K562 (cell line): Measurements from ENCODE around the gene SFXN5. TPM values are rescaled to one million over a fixed set of nuclear protein-coding genes. Genes with fewer than 3 reads are reported as not detected.

ENCODE experiments used
- E2F1 ChIP-seq: sonication (generic); formaldehyde crosslinking; IDR thresholded peaks from 2 replicates; pipeline ENCODE4 v1.8.1; 2023; ENCODE audit warnings: mild to moderate bottlenecking, missing genetic modification reagents, moderate library complexity
- GATAD2B ChIP-seq: fragments of 450-650 bp; IDR thresholded peaks from 2 replicates; pipeline ENCODE4 v1.6.1; 2017; ENCODE audit warnings: mild to moderate bottlenecking, borderline replicate concordance
- IRF9 ChIP-seq: fragments of 450-650 bp; IDR thresholded peaks from 2 replicates; pipeline ENCODE4 v1.6.1; 2016; ENCODE audit warnings: missing biosample characterization, missing genetic modification characterization
- MAFK ChIP-seq: IDR thresholded peaks from 2 replicates; pipeline ENCODE4 v1.6.1; 2011; ENCODE audit warnings: low read length, improper control_type of control experiment
- NELFE ChIP-seq: IDR thresholded peaks from 2 replicates; pipeline ENCODE4 v1.6.1; 2011; ENCODE audit warnings: mild to moderate bottlenecking; ENCODE audit not compliant: insufficient read depth, insufficient read length
- NONO ChIP-seq, 2 experiments: fragments of 200-400 bp in 1 of 2; fragments of 450-650 bp in 1 of 2; formaldehyde crosslinking in 1 of 2; IDR thresholded peaks; 2 replicates each; pipeline ENCODE4 v1.6.1; 2017; ENCODE audit warnings: low read depth in 2 of 2, mild to moderate bottlenecking in 2 of 2, moderate library complexity in 2 of 2, low read length in 1 of 2
- TSHZ1 ChIP-seq: fragments of 250-450 bp; sonication (Bioruptor Pico); IDR thresholded peaks from 2 replicates; pipeline ENCODE4 v1.4.0; 2020; ENCODE audit warnings: mild to moderate bottlenecking, moderate library complexity
- ZBTB11 ChIP-seq, 3 experiments: fragments of 200-800 bp in 1 of 3; fragments of 250-450 bp in 1 of 3; fragments of 450-650 bp in 1 of 3; sonication (Bioruptor Pico) in 1 of 3; sonication (Bioruptor generic) in 1 of 3; formaldehyde crosslinking in 1 of 3; IDR thresholded peaks; 2 replicates each; pipeline versions ENCODE4 v1.6.1 to v1.8.0; 2016 to 2022; ENCODE audit warnings: mild to moderate bottlenecking in 2 of 3, missing genetic modification characterization in 2 of 3, missing compliant biosample characterization in 1 of 3, moderate library complexity in 1 of 3
- ZBTB33 ChIP-seq: sonication (generic); formaldehyde crosslinking; IDR thresholded peaks from 2 replicates; pipeline ENCODE4 v1.8.1; 2023; ENCODE audit warnings: mild to moderate bottlenecking, missing genetic modification reagents
- ZHX1 ChIP-seq: fragments of 150-350 bp; conservative IDR thresholded peaks from 2 replicates; pipeline ENCODE4 v1.6.1; 2014; ENCODE audit warnings: low read length
- polyA plus RNA-seq, 8 experiments: library from polyadenylated mRNA; depleted of rRNA in 4 of 8; stranded (reverse) in 5 of 8; unstranded in 3 of 8; fragments of >200 nt; fragmentation: Nextera tagmentation in 2 of 8; fragmentation: Illumina TruSeq in 1 of 8; extraction: Ambion mirVana in 2 of 8; extraction: Trizol in 1 of 8; gene quantifications; 2 replicates each; pipeline versions ENCODE4 v1.2.1 to v1.2.3, GENCODE V29; 2011 to 2014; ENCODE audit warnings: inconsistent platforms in 1 of 8, missing spikeins in 1 of 8
- total RNA-seq, 7 experiments: library from RNA; depleted of rRNA in 6 of 7; stranded (reverse); fragments of >200 nt in 6 of 7; fragmentation: Illumina TruSeq in 2 of 7; extraction: Trizol in 2 of 7; gene quantifications; 2 replicates each; pipeline versions ENCODE4 v1.2.1 to v1.2.3, GENCODE V29; 2011 to 2021; ENCODE audit warnings: low replicate concordance in 1 of 7

The SFXN5 gene
- total and polyA plus RNA-seq, 9 of the 15 experiments (the other 6 are each of a cell fraction or from before 2014, with no cell fraction given): 8.3 to 22.6 (median 16.0) TPM

- TF ChIP-seq E2F1 (CRISPR knock-in tag): no peak
- no peak for TF ChIP-seq ZBTB33 (CRISPR knock-in tag)
- peak; percentile 37; the same call in 1 of the 2 replicates for TF ChIP-seq GATAD2B
- no peak for TF ChIP-seq ZHX1
- no peak for TF ChIP-seq NELFE
- TF ChIP-seq NONO (IDR thresholded peaks at IDR 0.05; ENCODE audit: low read depth in 2 of 2, low read length in 1 of 2): peak in 1 of 2 experiments; percentile 21; a peak in 1 of 4 replicates
- TF ChIP-seq TSHZ1: no peak
- no peak for TF ChIP-seq ZBTB11 (CRISPR knock-in tag; IDR thresholded peaks at IDR 0.05)
- TF ChIP-seq IRF9: no peak
- TF ChIP-seq MAFK: no peak
These were observed 40.8 kb upstream of the SFXN5 start (continued) for GRCh38 chr2:73112026-73112912.
